Daoy (cell line): ENCODE results near the gene MCTP1. TPM values are rescaled to one million over a fixed set of nuclear protein-coding genes. Genes with fewer than 3 reads are reported as not detected.

Experiments used
- DNase-seq: peaks from one replicate; pipeline ENCODE4 v3.0.0-alpha.2; 2015; ENCODE audit warnings: low read depth
- total RNA-seq: library from RNA; depleted of rRNA; stranded (reverse); fragments of >200 nt; shearing (Covaris generic); gene quantifications from 2 replicates; pipeline ENCODE4 v1.2.3, GENCODE V29; 2014; rRNA removed

The MCTP1 gene
- total RNA-seq, 1 experiment from 2014 or later, result 11.3 TPM

GRCh38 chr5:94658272-94658671, 626.6 kb downstream of the MCTP1 start:
- DNase-seq, result no peak

Other genes with a start within 250 kb of the MCTP1 start
- gene FAM81B, start 106.3 kb upstream of the MCTP1 start, total RNA-seq, result not detected in 2 replicates